PC-9 (cell line): Measurements from ENCODE around the gene ATG9A.

Source experiments
- CTCF ChIP-seq: fragments of 200-600 bp; sonication (generic); conservative IDR thresholded peaks from 2 replicates; pipeline ENCODE4 v1.6.1; 2017; ENCODE audit warnings: mixed run types, antibody characterized with exemption, mild to moderate bottlenecking, moderate library complexity
- EZH2 ChIP-seq: fragments of 200-600 bp; sonication (generic); IDR thresholded peaks from 2 replicates; pipeline ENCODE4 v1.8.0; 2017; ENCODE audit warnings: antibody characterized with exemption, low read depth

- TF ChIP-seq CTCF (no peak), EZH2 (no peak)
Measured at GRCh38 chr2:219199470-219200211, 29.8 kb downstream of the ATG9A start.
